ENCODE measurements around the gene KRTAP5-11.
"Not testable (repeated sequence)": the region's sequence is repeated elsewhere in the genome, so short reads cannot be mapped to it uniquely, and the experiment has no call there.

KRTAP5-11 gene

GRCh38 chr11:71556018-71556417 is 26.7 kb downstream of the KRTAP5-11 start:
- no peak for DNase-seq (ENCODE audit: low read depth in 2 of 2)

- no peak for DNase-seq (ENCODE audit: low read depth in 2 of 2)
Observed at GRCh38 chr11:71555508-71555907, 27.2 kb downstream of the KRTAP5-11 start.

- no peak for DNase-seq (ENCODE audit: low read depth in 2 of 2)
Observed at GRCh38 chr11:71554996-71555395, 27.7 kb downstream of the KRTAP5-11 start.

- no peak for DNase-seq (ENCODE audit: low read depth in 2 of 2)
Observed at GRCh38 chr11:71551711-71552110, 31.0 kb downstream of the KRTAP5-11 start.

- no peak for DNase-seq (ENCODE audit: low read depth in 2 of 2)
Observed at GRCh38 chr11:71548716-71549151, 33.9 kb downstream of the KRTAP5-11 start.

GRCh38 chr11:71548120-71548519 is 34.6 kb downstream of the KRTAP5-11 start, which contains the start of gene KRTAP5-9:
Gene KRTAP5-9, plus strand, starts transcription at chr11:71548420. Its CDS starts 238 bp downstream, at chr11:71548658.
- no peak for DNase-seq (ENCODE audit: low read depth in 2 of 2)

GRCh38 chr11:71545405-71545966 is 37.2 kb downstream of the KRTAP5-11 start:
- DNase-seq (ENCODE audit: low read depth in 2 of 2) = no peak

GRCh38 chr11:71544525-71545214 is 38.0 kb downstream of the KRTAP5-11 start:
- no peak for DNase-seq (ENCODE audit: low read depth in 2 of 2)

GRCh38 chr11:71543866-71544265 is 38.8 kb downstream of the KRTAP5-11 start:
- DNase-seq (ENCODE audit: low read depth in 2 of 2) = no peak

GRCh38 chr11:71542879-71543777 is 39.5 kb downstream of the KRTAP5-11 start:
- DNase-seq (ENCODE audit: low read depth in 2 of 2) = no peak

GRCh38 chr11:71542382-71542781 is 40.3 kb downstream of the KRTAP5-11 start:
- DNase-seq (ENCODE audit: low read depth in 2 of 2) = no peak

- DNase-seq (ENCODE audit: low read depth in 2 of 2) = not testable (repeated sequence)
Observed at GRCh38 chr11:71540521-71541304, 42.0 kb downstream of the KRTAP5-11 start.

GRCh38 chr11:71539971-71540370 is 42.7 kb downstream of the KRTAP5-11 start:
- not testable (repeated sequence) for DNase-seq (ENCODE audit: low read depth in 2 of 2)

GRCh38 chr11:71539017-71539416 is 43.7 kb downstream of the KRTAP5-11 start:
- DNase-seq (ENCODE audit: low read depth in 2 of 2) = no peak

- DNase-seq (ENCODE audit: low read depth in 2 of 2) = no peak
Observed at GRCh38 chr11:71538666-71538990, 44.0 kb downstream of the KRTAP5-11 start.

- DNase-seq (ENCODE audit: low read depth in 2 of 2) = not testable (repeated sequence)
Observed at GRCh38 chr11:71537977-71538665, 44.6 kb downstream of the KRTAP5-11 start, which contains the start of gene KRTAP5-8. Gene KRTAP5-8, plus strand, starts transcription at chr11:71538025. Its CDS starts 31 bp downstream, at chr11:71538056.

- no peak for DNase-seq (ENCODE audit: low read depth in 2 of 2)
Observed at GRCh38 chr11:71537537-71537936, 45.1 kb downstream of the KRTAP5-11 start.

GRCh38 chr11:71535825-71536224 is 46.9 kb downstream of the KRTAP5-11 start:
- DNase-seq (ENCODE audit: low read depth in 2 of 2) = no peak

- DNase-seq (ENCODE audit: low read depth in 2 of 2) = not testable (repeated sequence)
Observed at GRCh38 chr11:71534711-71535608, 47.7 kb downstream of the KRTAP5-11 start.

GRCh38 chr11:71532036-71532610 is 50.6 kb downstream of the KRTAP5-11 start:
- no peak for DNase-seq (ENCODE audit: low read depth in 2 of 2)

All from stimulated activated CD8-positive, alpha-beta memory T cell treated with anti-CD3 and anti-CD28 coated beads, Interleukin-7, amount 100 ng/mL, for 4 hours (primary cell).